ENCODE results near the gene ING4.

- TF ChIP-seq POLR2A (IDR thresholded peaks at IDR 0.05) = no peak
- no peak for TF ChIP-seq CTCF (IDR thresholded peaks at IDR 0.05)
These were observed 32.2 kb downstream of the ING4 start for GRCh38 chr12:6630736-6631135.
